ENCODE measurements around the gene CD40LG. TPM values are rescaled to one million over a fixed set of nuclear protein-coding genes. Genes with fewer than 3 reads are reported as not detected.

CD40LG gene
- total RNA-seq = not detected in 2 replicates

DNA sequence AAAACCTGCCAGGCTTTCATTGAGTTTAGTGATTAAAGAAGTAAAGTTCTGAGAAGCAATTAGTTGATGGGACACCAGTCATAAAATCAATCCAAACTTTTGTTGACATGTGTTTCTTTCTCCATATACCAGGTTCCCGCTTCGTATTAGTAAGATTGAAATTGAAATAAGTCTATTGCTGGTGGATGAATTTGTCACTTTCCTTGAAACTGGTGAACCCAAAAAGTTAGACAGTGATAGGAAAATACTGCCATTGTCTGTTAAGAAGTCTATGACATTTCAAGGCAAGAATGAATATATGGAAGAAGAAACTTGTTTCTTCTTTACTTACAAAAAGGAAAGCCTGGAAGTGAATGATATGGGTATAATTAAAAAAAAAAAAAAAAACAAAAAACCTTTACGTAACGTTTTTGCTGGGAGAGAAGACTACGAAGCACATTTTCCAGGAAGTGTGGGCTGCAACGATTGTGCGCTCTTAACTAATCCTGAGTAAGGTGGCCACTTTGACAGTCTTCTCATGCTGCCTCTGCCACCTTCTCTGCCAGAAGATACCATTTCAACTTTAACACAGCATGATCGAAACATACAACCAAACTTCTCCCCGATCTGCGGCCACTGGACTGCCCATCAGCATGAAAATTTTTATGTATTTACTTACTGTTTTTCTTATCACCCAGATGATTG lies at the start of gene CD40LG:
CD40LG (plus strand) TSS at position 482 of the 684 bp plus-strand sequence; CDS start at position 573, 91 bp downstream.

Other genes starting within 250 kb of the CD40LG start
- gene BRS3, start 160.2 kb upstream of the CD40LG start, total RNA-seq = not detected in 2 replicates
- gene HTATSF1, start 150.6 kb upstream of the CD40LG start, total RNA-seq = 39.2 and 45.4 TPM in 2 replicates
- gene VGLL1, start 115.9 kb upstream of the CD40LG start, total RNA-seq = not detected in 2 replicates
- 9.8 and 20.8 TPM in 2 replicates for gene ARHGEF6, start 132.8 kb downstream of the CD40LG start, total RNA-seq
- gene RBMX, start 232.6 kb downstream of the CD40LG start, total RNA-seq = 137 and 193 TPM in 2 replicates